ENCODE results near the gene TMEM238.

The TMEM238 gene

DNA sequence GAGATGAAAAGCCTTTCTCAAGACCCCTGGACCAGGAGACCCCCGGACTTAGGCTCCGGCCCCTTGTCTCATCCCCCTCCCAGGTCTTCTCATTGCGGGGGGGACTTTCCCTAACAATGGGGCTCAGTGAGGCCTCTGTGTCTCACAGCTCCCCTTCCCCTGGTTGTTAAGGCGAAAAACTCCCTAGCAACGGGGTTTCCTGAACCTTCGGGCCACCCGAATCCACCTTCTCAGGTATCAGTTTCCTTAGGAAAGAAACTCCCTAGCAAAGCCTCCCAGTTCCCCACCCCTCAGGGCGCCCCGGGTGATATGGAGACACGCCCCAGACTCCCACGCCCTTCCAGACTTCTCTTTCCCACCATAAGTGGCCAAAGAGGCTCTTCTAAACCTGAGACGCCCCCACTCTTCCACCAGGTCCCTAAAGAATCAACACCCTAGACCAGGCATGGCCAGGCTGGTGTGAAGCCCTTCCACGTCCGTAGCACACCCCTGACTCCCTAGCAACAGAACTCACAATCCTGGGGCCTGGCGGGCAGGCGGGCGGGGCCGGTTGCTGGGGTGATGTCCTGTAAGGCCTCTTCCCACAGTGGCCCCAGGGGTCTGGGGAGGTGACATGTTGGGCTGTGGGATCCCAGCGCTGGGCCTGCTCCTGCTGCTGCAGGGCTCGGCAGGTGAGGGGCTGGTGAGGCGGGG is 7.7 kb downstream of the TMEM238 start, which contains the start of gene TMEM190:
Gene TMEM190, plus strand, starts transcription at position 586 of the 693 bp plus-strand sequence. Its CDS starts 28 bp downstream, at position 614.
- no peak for DNase-seq

DNA sequence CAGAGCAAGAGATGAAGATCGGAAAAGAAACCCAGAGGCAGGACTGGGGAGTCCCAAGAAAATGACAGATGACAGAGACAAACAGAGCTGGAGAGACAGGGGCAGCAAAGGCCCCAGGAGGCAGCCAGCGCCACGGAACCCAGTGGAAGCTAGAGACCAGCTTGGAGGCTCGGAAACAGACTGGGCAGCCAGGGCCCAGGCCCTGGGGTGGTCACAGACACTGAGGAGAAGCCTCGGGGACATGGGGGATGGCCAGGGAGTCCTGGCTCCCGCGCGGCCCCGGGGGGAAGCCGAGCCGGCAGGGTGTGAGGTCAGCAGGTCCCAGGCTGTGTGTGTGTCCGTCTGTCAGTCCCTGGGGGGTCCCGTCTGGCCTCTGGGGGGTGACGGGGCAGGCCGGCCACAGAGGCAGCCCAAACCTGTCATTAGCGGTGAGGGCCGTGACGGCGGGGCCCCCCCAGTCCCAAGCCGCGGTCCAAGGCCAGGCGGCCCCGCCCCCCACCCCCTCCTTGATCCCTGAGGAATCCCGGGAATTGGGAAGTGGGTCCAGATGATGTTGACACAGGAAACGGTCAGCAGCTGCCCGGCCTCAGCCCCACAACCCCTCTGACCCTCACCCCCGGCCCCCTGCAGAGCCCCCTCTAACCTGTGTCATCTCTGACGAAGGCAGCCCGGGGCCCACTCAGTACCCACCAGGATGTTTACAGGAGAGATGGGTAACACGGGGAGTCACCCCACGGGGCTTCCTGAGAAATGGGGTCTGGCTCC is 9.9 kb downstream of the TMEM238 start:
- no peak for DNase-seq

DNA sequence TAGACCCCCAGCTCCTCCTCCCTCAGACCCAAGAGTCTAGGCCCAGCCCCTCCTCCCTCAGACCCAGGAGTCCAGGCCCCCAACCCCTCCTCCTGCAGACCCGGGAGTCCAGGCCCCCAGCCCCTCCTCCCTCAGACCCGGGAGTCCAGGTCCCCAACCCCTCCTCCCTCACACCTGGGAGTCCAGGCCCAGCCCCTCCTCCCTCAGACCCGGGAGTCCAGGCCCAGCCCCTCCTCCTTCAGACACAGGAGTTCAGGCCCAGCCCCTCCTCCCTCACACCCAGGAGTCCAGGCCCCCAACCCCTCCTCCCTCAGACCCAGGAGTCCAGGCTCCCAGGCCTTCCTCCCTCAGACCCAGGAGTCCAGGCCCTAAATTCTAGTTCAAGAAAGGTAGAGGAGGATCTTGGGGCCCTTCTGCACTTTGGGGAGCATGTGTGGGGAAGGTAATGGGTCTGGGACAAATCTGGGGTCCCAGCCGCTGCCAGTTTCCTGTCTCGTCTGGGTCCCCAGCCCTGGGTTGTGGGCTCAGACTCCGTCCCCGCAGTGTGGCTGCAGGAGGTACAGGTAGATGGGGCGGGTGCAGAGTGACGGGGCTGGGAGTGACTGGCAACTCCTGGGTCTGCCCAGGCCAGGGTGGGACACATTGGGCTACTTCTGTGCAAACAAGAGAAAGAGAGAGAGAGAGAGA is 10.6 kb downstream of the TMEM238 start:
- no peak for DNase-seq

DNA sequence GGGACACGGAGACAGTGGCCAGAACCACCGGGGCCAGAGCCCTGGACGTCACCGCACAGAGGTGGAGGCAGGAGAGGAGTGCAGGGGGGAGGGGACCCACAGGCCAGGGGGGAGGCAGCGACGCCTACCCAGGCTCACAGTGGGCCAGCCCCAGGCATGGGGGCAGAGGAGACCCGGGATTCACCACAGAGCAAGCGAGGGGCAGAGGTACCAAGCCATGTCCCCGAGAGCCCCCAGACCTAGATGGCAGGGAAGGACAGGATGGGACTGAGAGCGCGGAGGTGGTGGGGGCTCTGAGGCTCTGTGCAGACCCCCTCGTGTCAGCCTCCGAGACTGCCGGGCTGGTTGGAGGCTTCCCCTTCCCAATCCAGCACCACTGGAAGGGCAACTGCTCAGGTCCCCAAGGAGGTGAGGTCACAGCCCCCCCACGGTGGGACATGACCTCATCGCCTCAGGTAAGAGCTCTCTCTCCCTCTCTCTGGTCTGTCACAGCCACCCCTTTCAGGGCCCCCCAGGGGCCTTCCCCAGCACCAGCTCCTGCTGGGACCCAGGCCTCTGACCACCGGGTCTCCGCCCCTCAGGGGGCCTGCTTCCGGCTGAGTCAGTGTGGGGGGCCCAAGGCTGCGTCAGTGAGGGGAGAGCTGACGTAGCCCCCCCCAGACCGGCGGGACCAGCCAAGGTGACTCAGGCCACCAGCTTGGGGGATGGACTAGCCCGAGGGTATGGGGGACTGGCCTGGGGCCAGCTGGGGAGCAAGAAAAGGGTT is 11.6 kb downstream of the TMEM238 start:
- no peak for DNase-seq

DNA sequence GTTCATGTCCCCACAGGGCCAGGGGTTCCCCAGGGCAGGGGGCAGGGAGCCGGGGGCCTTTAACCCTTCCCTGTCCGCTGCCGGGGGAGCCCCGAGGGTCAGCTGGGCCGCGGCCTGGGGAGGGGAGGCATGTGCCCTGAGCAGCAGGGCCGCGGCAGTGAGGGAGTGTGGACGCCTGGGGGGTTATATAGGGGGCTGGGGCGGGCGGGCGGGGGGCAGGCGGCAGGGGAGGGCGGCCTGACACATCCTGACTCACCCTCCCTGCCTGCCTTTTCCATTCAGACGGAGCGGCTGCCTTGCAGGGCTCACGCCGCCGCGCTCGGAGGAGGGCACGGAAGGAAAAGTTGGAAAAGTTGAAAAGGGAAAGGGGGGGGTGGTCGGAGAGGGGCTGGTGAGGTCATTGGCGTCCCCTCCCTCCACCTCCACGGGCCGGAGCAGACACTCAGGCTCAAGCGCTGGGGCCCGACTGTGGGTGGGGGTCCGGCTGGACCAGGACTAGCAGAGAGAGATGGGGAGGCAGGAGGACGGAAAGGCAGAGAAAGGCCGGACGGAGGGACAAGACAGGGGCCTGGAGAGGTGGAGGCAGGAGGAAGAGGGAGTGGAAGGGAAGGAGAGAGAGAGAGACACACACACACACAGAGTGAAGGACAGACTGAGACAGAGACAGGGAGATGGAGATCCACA is 13.6 kb downstream of the TMEM238 start, which contains the start of gene IL11:
Gene IL11, minus strand, starts transcription at position 159 of the 684 bp plus-strand sequence. Its CDS starts 153 bp downstream, at position 6.
- no peak for DNase-seq

DNA sequence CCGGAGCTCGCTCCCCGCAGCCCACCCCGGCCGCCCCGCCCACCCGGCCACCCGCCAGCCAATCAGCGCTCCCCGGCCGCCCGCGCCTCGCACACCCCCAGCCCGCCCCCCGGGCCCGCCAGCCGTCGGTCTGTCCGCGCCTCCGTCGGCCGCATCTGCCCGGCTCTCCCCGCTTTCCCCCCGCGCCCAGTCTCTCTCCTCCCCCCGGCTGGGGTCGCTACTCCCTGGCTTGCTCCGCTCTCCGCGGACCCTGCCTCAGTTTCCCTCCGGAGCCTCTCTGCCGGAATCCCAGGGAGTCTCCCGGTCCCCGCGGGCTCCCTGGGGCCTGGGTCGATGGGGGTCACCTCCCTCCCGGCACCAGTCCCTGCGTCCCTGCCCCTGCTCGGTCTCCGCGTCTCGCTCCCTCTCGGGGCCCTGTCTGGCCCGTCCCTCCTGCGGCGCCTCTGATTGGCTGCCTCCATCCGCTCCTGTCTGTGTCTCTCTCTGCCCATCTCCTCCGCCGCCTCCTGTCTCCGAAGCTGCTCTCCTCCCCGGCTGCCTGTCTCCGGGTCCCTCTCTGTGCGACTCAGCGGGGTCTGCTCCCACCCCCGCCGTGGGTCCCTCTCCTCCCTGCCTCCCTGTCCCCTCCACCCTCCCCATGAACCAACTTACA is 14.3 kb downstream of the TMEM238 start:
- DNase-seq, result peak; percentile 53

DNA sequence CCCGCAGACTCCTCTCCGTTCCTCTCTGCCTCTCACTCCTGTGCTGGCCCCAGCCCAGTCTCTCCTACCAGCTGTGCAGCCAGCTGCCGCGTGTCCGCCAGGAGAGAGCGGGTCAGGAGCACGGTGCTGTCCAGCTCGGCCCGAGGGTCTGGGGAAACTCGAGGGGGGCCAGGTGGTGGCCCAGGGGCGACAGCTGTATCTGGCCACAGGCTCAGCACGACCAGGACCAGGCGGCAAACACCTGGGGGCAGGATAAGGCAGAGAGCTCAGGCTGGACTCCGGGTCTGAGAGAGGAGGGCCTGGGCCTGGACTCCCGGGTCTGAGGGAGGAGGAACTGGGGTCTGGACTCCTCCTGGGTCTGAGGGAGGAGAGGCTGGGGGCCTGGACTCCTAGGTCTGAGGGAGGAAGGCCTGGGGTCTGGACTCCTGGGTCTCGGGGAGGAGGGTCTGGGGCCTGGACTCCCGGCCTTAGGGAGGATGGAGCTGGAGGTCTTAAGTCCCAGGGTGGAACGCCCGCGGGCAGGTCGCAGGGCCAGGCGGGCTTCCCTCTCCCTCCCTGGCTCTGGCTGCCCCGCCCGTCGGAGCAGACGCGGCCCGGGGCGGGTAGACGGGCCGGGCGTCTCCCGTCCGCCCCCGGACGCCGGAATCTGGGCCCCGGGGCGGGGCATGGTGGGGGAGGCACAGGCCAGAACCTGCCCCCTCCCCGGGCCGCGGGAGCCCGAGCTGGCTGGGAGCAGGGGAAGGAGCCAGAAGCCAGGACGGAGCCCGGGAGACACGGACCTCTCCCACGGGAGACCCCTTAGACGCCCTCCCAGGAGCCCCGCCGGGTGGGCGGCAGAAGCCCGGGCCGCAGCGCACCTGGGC is 15.2 kb downstream of the TMEM238 start:
- DNase-seq, result peak; percentile 64

DNA sequence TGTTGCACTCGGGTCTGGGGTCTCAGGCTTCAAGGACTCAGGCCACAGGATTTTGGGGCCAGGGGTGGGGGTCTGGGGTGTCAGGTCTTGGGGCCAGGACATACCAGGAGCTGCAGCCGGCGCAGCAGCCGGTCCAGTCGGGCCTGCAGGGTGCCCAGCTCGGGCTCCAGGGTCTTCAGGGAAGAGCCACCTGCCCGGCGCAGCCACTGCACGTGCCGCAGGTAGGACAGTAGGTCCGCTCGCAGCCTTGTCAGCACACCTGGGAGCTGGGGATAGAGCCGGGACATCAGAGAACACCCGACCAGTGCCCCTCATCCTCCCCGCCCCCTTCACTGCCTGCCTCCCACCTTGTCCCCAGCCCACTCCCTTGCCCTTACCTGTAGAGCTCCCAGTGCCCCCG is 16.0 kb downstream of the TMEM238 start:
- no peak for DNase-seq

DNA sequence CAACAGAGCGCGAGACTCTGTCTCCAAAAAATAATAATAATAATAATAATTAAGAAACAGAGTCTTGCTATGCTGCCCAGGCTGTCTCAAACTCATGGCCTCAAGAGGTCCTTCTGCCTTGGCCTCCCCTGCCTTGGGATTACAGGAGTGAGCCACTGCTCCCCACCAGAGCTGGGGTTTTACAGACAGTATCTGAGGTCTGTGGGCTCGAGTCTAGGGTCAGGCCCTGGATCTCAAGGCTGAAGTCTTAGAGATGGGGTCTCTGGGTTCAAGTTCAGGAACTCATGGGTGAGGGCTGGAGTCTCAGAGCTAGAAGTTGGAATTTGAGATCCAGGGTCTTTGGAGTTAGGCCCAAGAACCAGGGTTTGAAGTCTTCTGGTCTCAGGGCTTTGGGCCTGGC is 17.3 kb downstream of the TMEM238 start:
- DNase-seq, result no peak

DNA sequence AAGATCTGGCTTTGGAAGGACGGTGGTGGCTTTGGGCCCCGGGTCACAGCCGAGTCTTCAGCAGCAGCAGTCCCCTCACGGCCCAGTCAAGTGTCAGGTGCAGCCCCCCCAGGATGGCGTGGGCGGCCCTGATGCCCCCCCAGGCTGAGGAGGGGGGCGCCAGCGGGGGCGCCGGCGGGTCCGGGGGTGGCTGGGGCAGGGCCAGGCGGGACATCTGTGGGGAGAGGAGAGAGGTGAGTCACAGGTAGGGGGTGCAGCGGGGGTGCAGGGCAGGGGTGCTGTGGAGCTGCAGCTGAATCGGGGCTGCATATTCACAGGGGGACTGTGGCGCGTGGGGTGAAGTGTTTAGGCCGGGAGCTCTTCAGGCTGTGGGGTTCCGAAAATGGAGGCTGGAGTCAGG is 18.1 kb downstream of the TMEM238 start:
- DNase-seq, result no peak

DNA sequence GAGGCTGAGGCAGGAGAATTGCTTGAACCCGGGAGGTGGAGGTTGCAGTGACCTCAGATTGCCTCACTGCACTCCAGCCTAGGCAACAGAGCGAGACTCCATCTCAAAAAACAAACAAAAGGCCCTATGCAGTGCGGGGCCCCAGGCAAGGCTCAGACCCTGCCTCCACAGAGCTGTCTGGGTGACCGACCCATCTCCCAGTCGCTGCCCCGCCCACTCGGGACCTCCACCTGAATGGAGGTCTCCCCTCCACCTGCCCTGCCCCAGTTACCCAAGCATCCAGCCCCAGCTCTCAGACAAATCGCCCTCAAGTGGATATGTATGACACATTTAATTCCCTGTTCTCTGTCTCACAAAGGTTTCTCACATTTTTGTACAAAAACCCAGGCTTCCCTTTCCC is 18.8 kb downstream of the TMEM238 start:
- DNase-seq, result no peak

DNA sequence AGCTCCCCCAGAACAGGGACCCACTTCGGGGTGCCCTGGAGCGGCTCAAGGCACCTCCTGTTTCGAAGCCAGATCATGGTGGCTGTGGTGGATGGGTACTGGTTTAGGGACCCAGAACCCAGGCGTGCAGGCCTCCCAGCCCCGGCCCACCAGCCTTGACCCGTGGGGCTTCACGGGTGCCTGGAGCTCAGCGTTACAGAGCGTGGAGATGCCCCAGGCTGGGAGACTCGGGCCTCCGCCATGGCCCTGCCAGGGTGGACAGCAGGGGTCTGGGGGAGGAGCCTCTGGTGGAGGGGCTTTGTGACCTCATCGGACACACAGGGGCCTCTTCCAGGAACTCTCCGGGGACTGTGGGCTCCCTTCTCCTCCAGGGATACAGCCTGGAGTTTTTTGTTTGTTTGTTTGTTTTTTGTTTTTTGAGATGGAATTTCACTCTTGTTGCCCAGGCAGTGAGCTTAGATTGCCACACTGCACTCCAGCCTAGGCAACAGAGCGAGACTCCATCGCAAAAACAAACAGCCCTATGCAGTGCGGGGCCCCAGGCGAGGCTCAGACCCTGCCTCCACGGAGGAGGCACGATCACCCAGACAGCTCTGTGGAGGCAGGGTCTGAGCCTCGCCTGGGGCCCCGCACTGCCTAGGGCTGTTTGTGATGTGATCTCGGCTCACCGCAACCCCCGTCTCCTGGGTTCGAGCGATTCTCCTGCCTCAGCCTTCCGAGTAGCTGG is 20.9 kb downstream of the TMEM238 start, which contains the start of gene GARIN5B:
Gene GARIN5B, minus strand, starts transcription at position 271 of the 727 bp plus-strand sequence. Its CDS starts 194 bp downstream, at position 77.
- no peak for DNase-seq

DNA sequence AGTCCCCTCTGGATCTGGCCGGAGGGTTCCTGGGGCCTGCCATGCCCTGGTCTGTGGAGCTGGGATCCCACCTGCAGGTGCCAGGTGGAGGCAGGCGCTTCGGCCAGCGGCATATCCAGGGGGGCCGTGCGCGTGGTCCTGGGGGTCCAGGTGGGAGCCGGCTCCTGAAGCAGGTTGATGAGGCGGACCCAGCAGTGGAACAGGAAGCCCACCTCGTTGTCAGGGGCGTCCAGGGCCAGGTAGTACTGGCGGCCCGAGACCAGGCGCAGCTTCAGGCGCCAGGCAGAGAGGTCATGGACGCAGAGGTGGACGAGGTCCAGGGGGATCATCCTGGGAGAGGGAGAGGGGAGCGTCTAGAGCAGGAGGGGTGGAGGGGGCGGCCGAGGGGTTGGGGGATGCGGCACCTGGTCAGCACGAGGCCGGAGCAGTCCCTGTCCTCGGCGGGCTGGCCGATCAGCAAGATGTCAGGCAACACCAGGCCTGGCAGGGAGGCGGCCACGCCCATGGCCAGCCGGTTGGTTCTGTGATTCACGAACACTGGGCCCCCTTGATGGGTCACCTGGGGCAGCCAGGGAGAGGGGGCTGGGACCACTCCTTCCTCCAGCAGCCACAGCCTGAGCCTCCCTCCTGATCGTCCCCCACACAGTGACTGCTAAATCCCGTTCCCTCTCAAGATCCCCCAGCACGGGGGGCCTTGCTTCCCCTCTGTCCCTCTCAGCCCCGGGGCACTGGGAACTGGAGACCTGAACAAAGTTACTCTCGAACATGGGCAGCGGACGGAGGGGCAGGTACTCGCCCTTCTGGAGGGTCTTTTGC is 21.7 kb downstream of the TMEM238 start:
- no peak for DNase-seq

DNA sequence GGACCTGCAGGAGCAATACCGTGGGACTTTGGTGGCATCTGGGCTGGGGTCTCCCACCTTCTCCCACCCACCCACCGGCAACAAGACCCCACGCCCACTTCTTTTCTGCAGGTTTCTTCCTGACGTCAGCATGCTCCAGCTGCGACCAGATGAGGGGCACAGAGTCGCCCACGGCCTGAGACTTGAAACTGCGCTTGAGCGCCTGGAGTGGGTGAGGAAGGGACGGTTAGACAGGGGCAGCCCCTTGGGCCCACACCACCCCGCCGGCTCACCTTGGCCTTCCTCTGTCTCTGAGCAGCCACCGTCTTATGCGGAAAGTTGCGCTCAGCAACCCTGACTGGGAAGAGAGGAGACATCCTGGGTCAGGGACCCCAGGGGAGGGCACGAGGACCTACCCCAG is 23.2 kb downstream of the TMEM238 start:
- DNase-seq, result no peak

DNA sequence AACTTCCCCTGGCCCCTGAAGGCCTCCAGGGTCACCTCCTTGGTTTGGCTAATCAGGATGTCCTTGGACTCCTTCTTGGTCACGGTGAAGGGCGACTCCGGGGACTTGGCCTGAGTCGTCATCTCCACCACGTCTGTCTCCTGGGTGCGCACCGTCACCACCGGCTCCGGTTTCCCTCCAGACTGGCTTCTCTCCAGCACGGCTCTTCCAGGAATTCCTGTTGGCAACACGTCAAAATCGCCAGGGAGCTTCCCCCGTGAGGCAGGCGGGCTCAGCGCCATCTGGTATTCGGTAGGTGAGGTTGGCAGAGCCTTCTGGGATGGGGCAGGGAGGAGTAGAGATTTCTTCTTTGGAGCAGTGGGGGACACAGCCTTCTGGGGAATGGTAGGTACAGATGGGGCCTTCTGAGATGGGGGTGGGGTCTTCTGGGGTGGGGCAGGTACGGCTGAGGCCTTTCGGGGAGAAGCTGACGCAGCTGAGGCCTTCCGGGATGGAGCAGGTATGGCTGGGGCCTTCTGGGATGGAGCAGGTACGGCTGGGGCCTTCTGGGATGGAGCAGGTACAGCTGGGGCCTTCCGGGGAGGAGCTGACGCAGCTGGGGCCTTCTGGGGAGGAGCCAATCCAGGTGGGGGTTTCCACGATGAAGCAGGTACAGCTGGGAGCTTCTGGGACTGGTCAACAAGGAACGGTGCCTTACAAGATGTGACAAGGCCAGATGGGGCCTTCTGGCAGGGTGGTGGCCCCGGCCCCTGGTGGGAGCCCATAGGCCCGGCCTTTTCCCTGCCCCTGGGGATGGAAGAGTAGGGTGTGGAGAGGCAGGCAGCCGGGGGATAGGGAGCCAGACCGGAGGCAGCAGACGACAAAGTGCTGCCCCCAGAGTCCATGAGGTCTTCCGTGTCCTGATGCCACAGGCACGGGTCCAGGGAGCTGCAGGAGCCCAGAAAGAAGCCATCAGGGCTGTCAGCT is 24.9 kb downstream of the TMEM238 start:
- DNase-seq, result no peak

DNA sequence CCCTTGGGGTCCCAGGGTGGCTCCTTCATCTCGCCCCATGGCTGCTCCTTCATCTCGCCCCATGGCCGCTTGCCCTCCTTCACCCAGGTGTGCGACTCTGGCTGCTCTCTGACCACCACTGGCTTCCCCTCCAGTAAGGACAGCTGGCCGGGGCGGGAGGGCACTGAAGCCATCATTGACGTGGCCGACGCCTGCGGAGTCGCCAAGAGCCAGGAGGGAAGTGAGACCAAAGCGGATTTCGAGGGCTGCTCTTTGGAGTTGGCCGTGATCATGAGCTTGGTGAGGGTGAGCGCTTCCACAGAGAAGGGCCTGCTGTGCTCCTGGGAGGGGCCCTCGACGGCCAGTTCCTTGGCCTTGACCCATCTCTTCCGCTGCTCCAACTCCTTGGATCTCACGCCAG is 25.6 kb downstream of the TMEM238 start:
- DNase-seq, result no peak

DNA sequence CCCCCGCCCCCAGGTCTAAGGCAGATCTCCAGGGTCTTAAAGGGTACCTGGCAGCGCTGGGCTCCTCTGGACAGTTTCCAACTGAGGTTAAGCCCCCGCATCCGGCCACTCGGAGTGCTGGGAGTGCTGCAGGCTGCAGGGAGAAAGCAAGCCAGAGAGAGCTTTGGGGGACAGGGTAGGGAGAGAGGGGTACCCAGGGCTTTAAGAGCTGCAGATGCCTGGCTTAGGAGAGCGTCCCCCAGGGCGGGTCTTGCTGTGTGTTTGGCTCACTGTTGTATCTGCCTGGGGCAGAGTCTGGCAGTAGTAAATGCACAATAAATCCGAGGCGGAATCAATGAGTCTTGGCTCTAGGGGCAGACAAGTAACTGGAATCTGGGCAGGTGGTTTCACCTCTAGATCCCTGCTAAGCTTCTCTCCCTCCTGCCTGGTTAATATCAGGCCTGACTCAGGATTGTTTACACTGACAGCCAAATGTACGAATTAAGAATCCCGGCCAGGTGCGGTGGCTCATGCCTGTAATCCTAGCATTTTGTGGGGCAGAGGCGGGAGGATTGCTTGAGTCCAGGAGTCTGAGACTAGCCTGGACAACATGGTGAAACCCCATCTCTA is 28.8 kb downstream of the TMEM238 start:
- peak; percentile 23 for DNase-seq

All from right hindlimb (tissue), 1 donor.